ENCODE data around the gene ARHGEF19. TPM values are rescaled to one million over a fixed set of nuclear protein-coding genes. Genes with fewer than 3 reads are reported as not detected.
"Not testable (repeated sequence)": the region's sequence is repeated elsewhere in the genome, so short reads cannot be mapped to it uniquely, and the experiment has no call there.

The ARHGEF19 gene
- total and polyA plus RNA-seq, 2 of the 4 experiments (the other 2 are of a cell fraction), result 4.5 to 16.8 TPM

DNA sequence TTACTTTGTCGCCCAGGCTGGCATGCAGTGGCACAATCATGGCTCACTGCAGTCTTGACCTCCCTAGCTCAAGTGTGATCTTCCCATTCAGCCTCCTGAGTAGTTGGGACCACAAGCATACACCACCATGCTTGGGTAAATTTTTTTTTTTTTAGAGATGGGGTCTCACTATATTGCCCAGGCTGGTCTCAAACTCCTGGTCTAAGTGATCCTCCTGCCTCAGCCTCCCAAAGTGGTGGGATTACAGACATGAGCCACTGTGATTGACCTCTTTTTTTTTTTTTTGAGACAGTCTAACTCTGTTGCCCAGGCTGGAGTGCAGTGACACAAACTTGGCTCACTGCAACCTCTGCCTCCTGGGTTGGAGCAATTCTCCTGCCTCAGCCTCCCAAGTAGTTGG is 33.8 kb upstream of the ARHGEF19 start:
- H2AK5ac ChIP-seq (ENCODE audit: low read depth, low read length); POLR2A ChIA-PET (ENCODE audit: unreplicated experiment); intact Hi-C loops (cut with micrococcal nuclease); H2AFZ ChIP-seq (replicated peaks; ENCODE audit: low read length, poor library complexity); H2BK15ac ChIP-seq (ENCODE audit: low read depth, low read length); BruUV-seq (replicated peaks); H2BK20ac ChIP-seq (ENCODE audit: low read depth, low read length); H3K27ac ChIP-seq (ENCODE audit: insufficient read depth, low read length); H3K27me3 ChIP-seq (ENCODE audit: control insufficient read depth, insufficient read depth, low read length); DNase-seq; H2BK120ac ChIP-seq (ENCODE audit: low read depth, low read length); dilution Hi-C loops (cut with HindIII; ENCODE audit: low sequenced_read_pairs, unreplicated experiment); H3K56ac ChIP-seq (ENCODE audit: extremely low read depth, insufficient read depth, low read length); H3K4ac ChIP-seq (ENCODE audit: low read depth, low read length); H4K20me1 ChIP-seq (ENCODE audit: insufficient read depth, low read length); H2BK5ac ChIP-seq (ENCODE audit: low read depth, low read length, poor library complexity, severe bottlenecking); ATAC-seq (ENCODE audit: low read depth); H3K9me3 ChIP-seq (ENCODE audit: control insufficient read depth, insufficient read depth, low read length); H3K18ac ChIP-seq (ENCODE audit: low read depth, low read length); H4K91ac ChIP-seq (ENCODE audit: insufficient read depth, low read depth, low read length); H3K4me3 ChIP-seq (ENCODE audit: insufficient read depth, low read depth, low read length); H3K23ac ChIP-seq (ENCODE audit: low read depth, low read length); H3K4me2 ChIP-seq (ENCODE audit: low read depth, low read length); H3K14ac ChIP-seq (replicated peaks; ENCODE audit: low read depth, low read length); H4K8ac ChIP-seq (ENCODE audit: low read depth in 2 of 2, low read length in 2 of 2); H2AK9ac ChIP-seq (replicated peaks; ENCODE audit: low read depth, low read length, poor library complexity); H3K9ac ChIP-seq (ENCODE audit: low read depth, low read length); in situ Hi-C loops (cut with MboI; ENCODE audit: low sequenced_read_pairs); H4K5ac ChIP-seq (ENCODE audit: low read depth, low read length): not testable (repeated sequence)
- CTCF ChIA-PET, result interaction anchor here (0.6 kb wide), 1 partner anchor 20 kb away, joined by 6 read pairs; no protein-coding TSS in a partner anchor
- WGBS, 2 experiments (ENCODE audit: extremely low coverage in 2 of 2, insufficient read length in 1 of 2), result no CpG with 5 or more reads among the region's 1 CpG
- Histone ChIP-seq H3K36me3 (ENCODE audit: control insufficient read depth, insufficient read depth, low read length) (peaks cover 15% of the 10 kb centered on the region), H3K4me1 (ENCODE audit: control insufficient read depth, insufficient read depth, low read length) (peaks cover 17% of the 10 kb centered on the region), H3K9me1 (ENCODE audit: insufficient read depth, low read length) (peaks cover 20% of the 10 kb centered on the region), H3K79me1 (ENCODE audit: low read depth in 1 of 2, low read length in 2 of 2) (peaks cover 13 to 28% of the 10 kb centered on the region in 2 experiments)
